A673 (cell line): ENCODE measurements around the gene MFSD6.

ENCODE experiments used
- CTCF ChIP-seq: fragments of 300-800, 200-600 bp; sonication (generic); conservative IDR thresholded peaks from 2 replicates; pipeline ENCODE4 v1.5.1; 2017; ENCODE audit warnings: low read depth, mild to moderate bottlenecking, antibody characterized with exemption, low read length, moderate library complexity, mixed read lengths
- EZH2 ChIP-seq: fragments of 200-600 bp; sonication (generic); IDR thresholded peaks from 2 replicates; pipeline ENCODE4 v1.6.1; 2017; ENCODE audit warnings: borderline replicate concordance, low read depth, mild to moderate bottlenecking, mixed read lengths, antibody characterized with exemption, low read length; ENCODE audit not compliant: poor library complexity, severe bottlenecking

GRCh38 chr2:190407246-190407661, 901 bp upstream of the MFSD6 start:
- TF ChIP-seq CTCF (no peak), EZH2 (no peak)
